Measurements from ENCODE around the gene C2CD2. TPM values are rescaled to one million over a fixed set of nuclear protein-coding genes. Genes with fewer than 3 reads are reported as not detected.

C2CD2 gene
- total RNA-seq, 1 donor from 2014 or later, result 24.8 TPM

- H3K27me3 Mint-ChIP-seq, result peaks cover 12% of the 10 kb centered on the region
- DNase-seq (ENCODE audit: low spot score, unreplicated experiment), result no peak
- H3K9me3 Mint-ChIP-seq (ENCODE audit: low read depth), result no peaks in the 10 kb centered on the region
- H3K36me3 Mint-ChIP-seq (ENCODE audit: insufficient read depth), result no peaks in the 10 kb centered on the region
- H3K4me1 Mint-ChIP-seq (ENCODE audit: low read depth), result peaks cover 4% of the 10 kb centered on the region
- TF ChIP-seq, protein P1, sequence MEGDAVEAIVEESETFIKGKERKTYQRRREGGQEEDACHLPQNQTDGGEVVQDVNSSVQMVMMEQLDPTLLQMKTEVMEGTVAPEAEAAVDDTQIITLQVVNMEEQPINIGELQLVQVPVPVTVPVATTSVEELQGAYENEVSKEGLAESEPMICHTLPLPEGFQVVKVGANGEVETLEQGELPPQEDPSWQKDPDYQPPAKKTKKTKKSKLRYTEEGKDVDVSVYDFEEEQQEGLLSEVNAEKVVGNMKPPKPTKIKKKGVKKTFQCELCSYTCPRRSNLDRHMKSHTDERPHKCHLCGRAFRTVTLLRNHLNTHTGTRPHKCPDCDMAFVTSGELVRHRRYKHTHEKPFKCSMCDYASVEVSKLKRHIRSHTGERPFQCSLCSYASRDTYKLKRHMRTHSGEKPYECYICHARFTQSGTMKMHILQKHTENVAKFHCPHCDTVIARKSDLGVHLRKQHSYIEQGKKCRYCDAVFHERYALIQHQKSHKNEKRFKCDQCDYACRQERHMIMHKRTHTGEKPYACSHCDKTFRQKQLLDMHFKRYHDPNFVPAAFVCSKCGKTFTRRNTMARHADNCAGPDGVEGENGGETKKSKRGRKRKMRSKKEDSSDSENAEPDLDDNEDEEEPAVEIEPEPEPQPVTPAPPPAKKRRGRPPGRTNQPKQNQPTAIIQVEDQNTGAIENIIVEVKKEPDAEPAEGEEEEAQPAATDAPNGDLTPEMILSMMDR (IDR thresholded peaks at IDR 0.05; ENCODE audit: unreplicated experiment), result no peak
- no peak overlapping the region for H3K4me3 Mint-ChIP-seq (ENCODE audit: low read depth)
- no peak overlapping the region for H3K27ac Mint-ChIP-seq
Observed at GRCh38 chr21:41970751-41971653, 17.2 kb upstream of the C2CD2 start.

- Mint-ChIP-seq H3K9me3 (ENCODE audit: low read depth) (no peaks in the 10 kb centered on the region), H3K27ac (no peak overlapping the region), H3K27me3 (peaks cover 16% of the 10 kb centered on the region), H3K36me3 (ENCODE audit: insufficient read depth) (no peaks in the 10 kb centered on the region), H3K4me3 (ENCODE audit: low read depth) (no peak overlapping the region), H3K4me1 (ENCODE audit: low read depth) (peaks cover 8% of the 10 kb centered on the region)
- no peak for DNase-seq (ENCODE audit: low spot score, unreplicated experiment)
- TF ChIP-seq, protein P1 (IDR thresholded peaks at IDR 0.05; ENCODE audit: unreplicated experiment), result no peak
Observed at GRCh38 chr21:41970106-41970391, 16.2 kb upstream of the C2CD2 start.

GRCh38 chr21:41967708-41968107 is 13.9 kb upstream of the C2CD2 start:
- Mint-ChIP-seq H3K36me3 (ENCODE audit: insufficient read depth) (no peaks in the 10 kb centered on the region), H3K9me3 (ENCODE audit: low read depth) (no peaks in the 10 kb centered on the region)
- no peak for DNase-seq (ENCODE audit: low spot score, unreplicated experiment)

GRCh38 chr21:41966872-41967621 is 13.2 kb upstream of the C2CD2 start:
- H3K4me3 Mint-ChIP-seq (ENCODE audit: low read depth), result no peak overlapping the region

More at GRCh38 chr21:41967708-41968107, 13.9 kb upstream of the C2CD2 start:
- TF ChIP-seq, protein P1 (IDR thresholded peaks at IDR 0.05; ENCODE audit: unreplicated experiment), result no peak
- Mint-ChIP-seq H3K27ac (peak overlapping the region; percentile 71), H3K4me3 (ENCODE audit: low read depth) (no peak overlapping the region), H3K4me1 (ENCODE audit: low read depth) (peaks cover 13% of the 10 kb centered on the region), H3K27me3 (peaks cover 17% of the 10 kb centered on the region)

More at GRCh38 chr21:41966872-41967621, 13.2 kb upstream of the C2CD2 start:
- no peak for DNase-seq (ENCODE audit: low spot score, unreplicated experiment)
- Mint-ChIP-seq H3K27ac (no peak overlapping the region), H3K27me3 (peaks cover 22% of the 10 kb centered on the region), H3K4me1 (ENCODE audit: low read depth) (peaks cover 13% of the 10 kb centered on the region), H3K9me3 (ENCODE audit: low read depth) (no peaks in the 10 kb centered on the region), H3K36me3 (ENCODE audit: insufficient read depth) (no peaks in the 10 kb centered on the region)
- TF ChIP-seq, protein P1 (IDR thresholded peaks at IDR 0.05; ENCODE audit: unreplicated experiment), result no peak
